ENCODE data around the gene REL.

- no peak for TF ChIP-seq POLR2A (IDR thresholded peaks at IDR 0.05; ENCODE audit: low read depth, low read length)
- no peak for TF ChIP-seq POLR2AphosphoS5 (IDR thresholded peaks at IDR 0.05; ENCODE audit: low read depth, low read length)
Observed at GRCh38 chr2:60963190-60963589, 81.8 kb downstream of the REL start.
